Measurements from ENCODE around the gene BMP8A.
A peak's percentile ranks its signal among the peaks of the same experiment; 100 is the strongest.
"Not testable (repeated sequence)": the region's sequence is repeated elsewhere in the genome, so short reads cannot be mapped to it uniquely, and the experiment has no call there.

BMP8A gene

DNA sequence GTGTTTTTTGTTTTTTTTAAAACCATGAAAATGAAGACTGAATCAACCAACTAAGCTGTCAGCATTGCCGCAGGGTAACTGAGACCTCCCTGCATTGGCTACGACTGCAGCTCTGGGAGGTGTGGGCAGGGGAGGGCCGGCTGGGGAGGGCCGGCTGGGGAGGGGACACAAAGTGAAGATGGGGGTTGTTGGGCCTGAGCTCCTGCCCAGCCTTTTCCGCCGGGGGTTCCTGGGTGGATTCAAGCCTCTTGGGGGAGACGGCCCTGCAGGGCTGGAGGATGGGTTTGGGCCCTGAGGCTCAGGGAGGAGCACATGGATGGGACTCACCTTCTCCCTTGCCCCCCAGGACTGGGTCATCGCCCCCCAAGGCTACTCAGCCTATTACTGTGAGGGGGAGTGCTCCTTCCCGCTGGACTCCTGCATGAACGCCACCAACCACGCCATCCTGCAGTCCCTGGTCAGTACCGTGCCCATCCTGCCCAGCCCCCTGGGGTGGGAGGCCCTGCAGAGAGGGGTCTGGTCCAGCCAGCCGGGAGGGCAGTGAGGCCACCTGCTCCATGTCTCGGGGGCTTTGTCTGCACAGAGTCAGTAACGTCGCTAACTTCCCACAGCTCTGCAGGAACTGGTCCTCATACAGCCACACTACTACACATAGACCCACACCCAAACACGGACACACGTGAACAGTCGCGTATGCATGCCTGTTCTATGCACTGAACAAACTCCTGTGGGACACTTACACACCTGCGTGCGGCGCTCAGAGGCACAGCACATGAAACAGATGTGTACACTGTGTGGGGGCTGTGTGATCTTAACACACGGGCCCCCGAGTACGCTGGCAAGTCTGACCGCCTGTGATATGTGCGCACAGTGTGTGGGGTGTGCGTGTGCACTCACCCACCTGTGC lies 31.5 kb downstream of the BMP8A start:
- TF ChIP-seq, protein P1, sequence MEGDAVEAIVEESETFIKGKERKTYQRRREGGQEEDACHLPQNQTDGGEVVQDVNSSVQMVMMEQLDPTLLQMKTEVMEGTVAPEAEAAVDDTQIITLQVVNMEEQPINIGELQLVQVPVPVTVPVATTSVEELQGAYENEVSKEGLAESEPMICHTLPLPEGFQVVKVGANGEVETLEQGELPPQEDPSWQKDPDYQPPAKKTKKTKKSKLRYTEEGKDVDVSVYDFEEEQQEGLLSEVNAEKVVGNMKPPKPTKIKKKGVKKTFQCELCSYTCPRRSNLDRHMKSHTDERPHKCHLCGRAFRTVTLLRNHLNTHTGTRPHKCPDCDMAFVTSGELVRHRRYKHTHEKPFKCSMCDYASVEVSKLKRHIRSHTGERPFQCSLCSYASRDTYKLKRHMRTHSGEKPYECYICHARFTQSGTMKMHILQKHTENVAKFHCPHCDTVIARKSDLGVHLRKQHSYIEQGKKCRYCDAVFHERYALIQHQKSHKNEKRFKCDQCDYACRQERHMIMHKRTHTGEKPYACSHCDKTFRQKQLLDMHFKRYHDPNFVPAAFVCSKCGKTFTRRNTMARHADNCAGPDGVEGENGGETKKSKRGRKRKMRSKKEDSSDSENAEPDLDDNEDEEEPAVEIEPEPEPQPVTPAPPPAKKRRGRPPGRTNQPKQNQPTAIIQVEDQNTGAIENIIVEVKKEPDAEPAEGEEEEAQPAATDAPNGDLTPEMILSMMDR (IDR thresholded peaks at IDR 0.05; ENCODE audit: control extremely low read depth, extremely low read depth, low read depth, missing control alignments): no peak
- ChIA-PET POLR2A (no interaction called here), CTCF (no interaction called here)
- DNase-seq (ENCODE audit: extremely low spot score): no peak

DNA sequence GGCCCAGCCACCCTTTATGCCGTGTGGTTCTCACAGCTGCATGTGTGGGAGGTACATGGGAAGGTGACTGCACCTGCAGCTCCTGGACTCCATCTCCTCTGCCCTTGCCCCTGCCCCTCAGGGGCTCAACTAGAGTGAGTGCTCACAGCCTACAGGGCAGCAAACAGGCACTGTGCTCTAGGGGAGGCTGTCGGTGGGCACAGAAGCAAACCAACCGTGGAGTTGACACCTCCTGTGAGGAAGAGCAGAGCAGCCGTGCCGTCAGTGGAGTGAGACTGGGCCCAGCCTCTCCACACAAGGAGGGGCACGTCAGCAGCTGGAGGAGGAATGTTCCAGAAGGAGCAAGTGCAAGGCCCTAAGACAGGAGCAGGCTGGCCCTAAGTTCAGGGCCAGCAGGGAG lies 32.7 kb downstream of the BMP8A start:
- TF ChIP-seq, protein P1 (IDR thresholded peaks at IDR 0.05; ENCODE audit: control extremely low read depth, extremely low read depth, low read depth, missing control alignments): no peak
- POLR2A ChIA-PET: no interaction called here
- DNase-seq (ENCODE audit: extremely low spot score): no peak
- CTCF ChIA-PET: interaction anchor here (1.5 to 9.4 kb wide), 2 partner anchors 16 to 50 kb away, joined by 3 to 54 read pairs; no protein-coding TSS in a partner anchor

DNA sequence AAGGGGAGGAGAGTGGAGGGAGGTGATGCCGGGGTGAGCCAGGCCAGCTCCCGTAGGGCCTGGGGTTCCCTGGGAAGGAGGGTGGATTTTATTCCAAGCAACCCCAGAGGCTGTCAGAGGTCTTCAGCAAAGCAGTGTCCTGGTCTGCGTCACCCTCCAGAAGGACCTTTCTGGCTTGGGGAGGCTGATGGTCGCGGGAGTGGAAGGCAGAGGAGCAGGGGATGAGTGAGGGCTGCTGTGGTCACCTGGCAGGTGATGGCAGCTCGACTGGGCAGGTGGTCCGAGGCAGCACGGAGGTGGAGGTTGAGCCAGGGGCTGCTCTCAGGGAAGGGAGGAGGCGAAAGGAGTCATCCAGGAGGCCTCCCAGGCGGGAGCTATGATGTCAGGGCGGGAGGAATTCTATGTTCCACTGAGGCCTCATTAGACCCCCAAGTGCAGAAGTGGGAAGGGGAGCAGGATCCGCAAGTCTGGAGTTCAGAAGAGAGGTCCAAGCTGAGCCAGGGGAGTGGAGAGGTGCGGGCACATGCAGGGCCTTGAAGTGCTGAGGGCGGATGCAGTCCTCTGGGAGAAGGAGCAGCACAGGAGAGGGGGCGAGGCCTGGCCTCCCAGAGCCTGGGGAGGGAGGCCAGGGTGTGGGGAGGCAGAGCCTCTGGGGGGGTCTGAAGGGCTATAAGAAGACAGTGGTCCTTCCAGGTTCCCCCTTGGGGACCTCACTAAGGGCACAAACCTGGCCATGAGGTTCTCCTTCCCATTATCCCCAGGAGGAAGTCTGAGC lies 33.3 kb downstream of the BMP8A start:
- ChIA-PET POLR2A (no interaction called here), CTCF (interaction anchor here (1.5 to 9.4 kb wide), 2 partner anchors 15 to 49 kb away, joined by 3 to 54 read pairs; no protein-coding TSS in a partner anchor)
- TF ChIP-seq, protein P1 (IDR thresholded peaks at IDR 0.05; ENCODE audit: control extremely low read depth, extremely low read depth, low read depth, missing control alignments): no peak
- no peak for DNase-seq (ENCODE audit: extremely low spot score)

DNA sequence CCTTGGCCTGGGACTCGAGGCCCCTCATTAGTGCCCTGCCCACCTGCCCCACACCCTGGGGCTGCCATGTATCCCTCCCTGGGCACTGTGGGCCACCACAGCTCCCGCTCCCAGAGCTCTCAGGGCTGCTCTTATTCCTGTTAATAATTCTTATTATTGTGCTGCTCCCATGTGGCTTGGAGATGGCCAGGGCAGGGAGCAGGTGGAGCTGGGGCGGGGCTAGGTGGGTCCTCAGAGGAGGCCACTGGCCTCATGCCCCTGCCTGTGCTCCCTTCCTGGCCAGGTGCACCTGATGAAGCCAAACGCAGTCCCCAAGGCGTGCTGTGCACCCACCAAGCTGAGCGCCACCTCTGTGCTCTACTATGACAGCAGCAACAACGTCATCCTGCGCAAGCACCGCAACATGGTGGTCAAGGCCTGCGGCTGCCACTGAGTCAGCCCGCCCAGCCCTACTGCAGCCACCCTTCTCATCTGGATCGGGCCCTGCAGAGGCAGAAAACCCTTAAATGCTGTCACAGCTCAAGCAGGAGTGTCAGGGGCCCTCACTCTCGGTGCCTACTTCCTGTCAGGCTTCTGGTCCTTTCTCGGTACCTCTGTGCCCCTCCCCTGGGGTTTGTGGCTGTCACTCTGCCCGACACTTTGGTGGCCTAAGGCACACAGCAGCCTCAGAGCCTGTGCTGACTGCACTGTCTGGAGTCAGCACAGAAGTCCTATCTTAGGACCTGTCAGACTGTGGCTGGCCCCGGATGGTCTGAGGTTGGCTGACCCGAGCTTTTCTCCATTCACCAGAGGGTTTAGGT lies 34.1 kb downstream of the BMP8A start:
- peak; percentile 78 for DNase-seq (ENCODE audit: extremely low spot score)
- ChIA-PET POLR2A (no interaction called here), CTCF (interaction anchor here (1.5 to 9.4 kb wide), 2 partner anchors 14 to 48 kb away, joined by 3 to 54 read pairs; no protein-coding TSS in a partner anchor)
- TF ChIP-seq, protein P1 (IDR thresholded peaks at IDR 0.05; ENCODE audit: control extremely low read depth, extremely low read depth, low read depth, missing control alignments): no peak

DNA sequence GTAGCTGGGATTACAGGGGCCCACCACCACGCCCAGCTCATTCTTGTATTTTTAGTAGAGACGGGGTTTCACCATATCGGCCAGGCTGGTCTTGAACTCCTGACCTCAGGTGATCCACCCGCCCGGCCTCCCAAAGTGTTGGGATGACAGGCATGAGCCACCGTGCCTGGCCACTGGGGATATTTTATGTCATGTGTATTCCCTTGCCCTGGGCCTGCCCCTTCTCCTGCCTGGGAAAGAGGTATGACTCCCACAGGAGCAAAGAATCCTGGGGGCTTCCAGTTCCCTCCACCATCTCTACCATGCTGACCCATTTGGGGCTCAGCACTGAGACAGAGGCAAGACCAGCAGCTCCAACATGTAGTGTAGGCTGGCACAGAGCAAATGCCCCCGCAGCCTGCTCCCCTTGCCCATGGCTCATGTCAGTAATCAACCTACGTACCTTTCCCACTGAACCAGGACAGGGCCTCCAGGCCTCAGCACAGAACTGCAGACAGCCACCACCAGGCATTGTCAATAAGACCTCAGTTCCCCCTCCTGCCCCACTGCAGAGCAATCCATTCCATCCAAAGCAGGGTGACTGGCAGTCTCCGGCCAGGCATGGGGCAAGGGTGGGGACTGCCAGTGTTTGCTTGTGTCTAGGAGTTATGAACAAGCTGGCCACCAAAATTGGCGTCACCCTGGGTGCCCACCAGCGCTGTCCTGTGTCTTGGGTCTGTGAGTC lies 35.2 kb downstream of the BMP8A start:
- no peak for DNase-seq (ENCODE audit: extremely low spot score)
- TF ChIP-seq, protein P1 (IDR thresholded peaks at IDR 0.05; ENCODE audit: control extremely low read depth, extremely low read depth, low read depth, missing control alignments): no peak
- ChIA-PET POLR2A (interaction anchor here (0.6 kb wide), 1 partner anchor 772 kb away, joined by 3 read pairs; no protein-coding TSS in a partner anchor), CTCF (interaction anchor here (9.4 kb wide), 1 partner anchor 13 kb away, joined by 54 read pairs; no protein-coding TSS in a partner anchor)

DNA sequence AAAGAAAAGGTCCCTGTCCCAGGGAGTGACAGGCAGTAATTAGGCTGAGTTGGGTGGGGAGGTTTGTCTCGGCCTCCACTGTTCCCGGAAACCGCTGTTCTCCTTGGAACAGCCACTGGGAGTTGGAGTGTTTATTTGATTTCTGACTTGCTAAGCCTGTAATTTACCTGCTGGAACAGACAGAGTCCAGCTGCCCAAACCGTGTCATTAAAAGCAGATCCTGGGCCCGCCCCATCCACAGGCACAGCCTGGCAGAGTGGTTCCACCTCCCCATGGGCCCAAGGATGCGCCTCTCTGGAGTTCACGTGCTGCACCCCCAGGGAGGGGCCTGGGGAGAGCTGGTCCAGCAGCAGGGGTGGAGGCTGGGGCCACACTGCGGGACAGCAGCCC lies 35.7 kb downstream of the BMP8A start:
- DNase-seq (ENCODE audit: extremely low spot score); POLR2A ChIA-PET: not testable (repeated sequence)
- CTCF ChIA-PET: interaction anchor here (9.4 kb wide), 1 partner anchor 13 kb away, joined by 54 read pairs; no protein-coding TSS in a partner anchor

All from GM10248 (cell line).